HG02840 (cell line): ENCODE measurements around the gene LRP5.
"Not testable (repeated sequence)": the region's sequence is repeated elsewhere in the genome, so short reads cannot be mapped to it uniquely, and the experiment has no call there.

Source experiments
- ATAC-seq: cut with Tn5 transposase; IDR thresholded peaks from one replicate; pipeline ENCODE4 v1.9.1; 2021; ENCODE audit warnings: mild to moderate bottlenecking, moderate library complexity, moderate number of reproducible peaks; ENCODE audit not compliant: unreplicated experiment, low FRiP score

The LRP5 gene

DNA sequence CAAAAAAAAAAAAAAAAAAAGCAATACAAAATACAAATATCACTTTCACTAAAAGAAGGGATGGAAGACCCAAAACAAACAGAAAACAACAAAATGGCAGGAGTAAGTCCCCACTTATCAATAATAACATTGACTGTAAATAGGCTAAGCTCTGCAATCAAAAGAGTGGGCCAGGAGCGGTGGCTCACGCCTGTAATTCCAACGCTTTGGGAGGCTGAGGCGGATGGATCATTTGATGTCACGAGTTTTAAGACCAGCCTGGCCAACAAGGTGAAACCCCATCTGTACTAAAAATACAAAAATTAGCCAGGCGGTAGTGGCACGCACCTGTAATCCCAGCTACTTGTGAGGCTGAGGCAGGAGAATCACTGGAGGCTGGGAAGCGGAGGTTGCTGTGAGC lies 138.3 kb downstream of the LRP5 start:
- no peak for ATAC-seq

DNA sequence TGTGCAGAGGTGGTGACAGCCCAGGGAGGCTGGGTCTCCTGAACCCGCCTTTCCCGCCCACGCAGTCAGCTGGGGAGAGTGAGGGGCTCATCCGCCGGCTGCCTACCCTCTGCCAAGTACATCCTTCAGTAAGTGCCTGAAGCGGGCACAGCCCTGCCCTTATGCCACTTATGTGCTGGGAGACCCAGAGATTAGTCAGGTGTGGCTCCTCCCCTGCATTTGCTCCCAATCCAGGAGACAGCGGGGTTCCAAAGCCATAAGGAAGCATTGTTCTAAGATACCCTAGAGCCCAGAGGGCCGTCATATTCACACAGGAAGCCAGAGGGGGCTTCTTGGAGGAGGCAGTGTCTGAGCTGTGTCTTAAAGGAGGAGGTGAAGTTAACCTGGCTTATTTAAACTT lies 142.4 kb downstream of the LRP5 start:
- ATAC-seq: no peak

DNA sequence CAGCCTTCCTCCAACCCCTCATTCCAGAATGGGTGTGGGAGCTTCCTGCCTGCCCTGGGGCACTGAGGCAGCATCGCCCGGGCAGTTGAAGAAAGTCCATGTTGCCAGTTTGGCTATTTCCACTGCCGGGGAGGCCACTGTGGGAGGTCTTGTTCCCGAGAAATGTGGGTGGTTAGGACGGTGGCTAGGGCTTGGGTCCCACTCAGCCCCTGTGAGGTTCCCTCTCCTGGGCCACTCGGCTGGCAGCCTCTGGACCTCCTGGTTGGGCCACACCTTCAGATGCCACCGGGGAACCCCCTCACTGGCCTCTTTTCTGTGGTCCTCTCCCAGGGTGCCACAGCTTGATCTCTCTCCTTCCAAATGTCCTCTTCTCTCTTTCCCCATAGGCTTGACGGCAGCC lies 143.1 kb downstream of the LRP5 start:
- no peak for ATAC-seq

GRCh38 chr11:68457216-68457897 lies 145.0 kb downstream of the LRP5 start:
- ATAC-seq: no peak

- ATAC-seq: no peak
Measured at GRCh38 chr11:68457898-68458249, 145.5 kb downstream of the LRP5 start.

GRCh38 chr11:68458340-68458739 lies 145.9 kb downstream of the LRP5 start:
- ATAC-seq: not testable (repeated sequence)

DNA sequence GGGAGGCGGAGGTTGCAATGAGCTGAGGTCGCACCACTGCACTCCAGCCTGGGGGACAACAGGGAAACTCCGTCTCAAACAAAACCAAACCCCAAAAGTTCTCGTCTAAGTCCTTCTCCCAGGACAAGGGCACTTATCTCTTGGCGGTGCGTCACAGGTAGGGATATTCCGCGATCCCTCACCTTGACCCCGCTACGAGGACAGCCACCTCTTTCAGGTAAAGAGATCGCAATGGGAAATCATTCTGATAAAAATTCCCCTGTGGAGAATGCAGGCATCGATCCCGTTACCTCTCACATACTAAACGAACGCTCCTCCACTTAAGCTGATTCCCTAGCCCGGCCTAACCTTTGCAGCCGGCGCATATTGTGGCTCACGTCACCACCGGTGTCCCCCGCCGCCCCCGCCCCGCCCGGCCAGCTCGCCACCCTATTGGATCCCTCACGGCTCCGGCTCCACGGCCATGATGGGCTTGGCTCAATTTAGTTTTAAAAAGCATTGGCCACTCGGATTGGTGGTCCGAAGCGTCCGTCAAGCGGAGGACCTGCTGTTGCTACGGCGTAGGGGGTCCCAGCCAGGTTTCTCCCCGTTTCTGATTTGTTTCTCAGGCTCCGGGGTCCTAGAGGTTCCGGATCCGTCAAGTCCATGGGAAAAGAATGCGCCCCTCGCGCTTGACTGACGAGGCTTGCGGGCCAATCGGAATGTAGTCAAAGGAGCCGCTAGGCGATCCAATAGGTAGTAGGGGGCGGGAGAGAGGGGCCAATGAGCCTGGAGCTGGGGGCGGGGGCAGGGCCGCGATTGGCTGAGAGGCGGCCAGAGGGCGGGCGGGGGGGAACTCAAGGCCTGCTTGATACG lies 147.7 kb downstream of the LRP5 start:
- ATAC-seq: peak; percentile 82

DNA sequence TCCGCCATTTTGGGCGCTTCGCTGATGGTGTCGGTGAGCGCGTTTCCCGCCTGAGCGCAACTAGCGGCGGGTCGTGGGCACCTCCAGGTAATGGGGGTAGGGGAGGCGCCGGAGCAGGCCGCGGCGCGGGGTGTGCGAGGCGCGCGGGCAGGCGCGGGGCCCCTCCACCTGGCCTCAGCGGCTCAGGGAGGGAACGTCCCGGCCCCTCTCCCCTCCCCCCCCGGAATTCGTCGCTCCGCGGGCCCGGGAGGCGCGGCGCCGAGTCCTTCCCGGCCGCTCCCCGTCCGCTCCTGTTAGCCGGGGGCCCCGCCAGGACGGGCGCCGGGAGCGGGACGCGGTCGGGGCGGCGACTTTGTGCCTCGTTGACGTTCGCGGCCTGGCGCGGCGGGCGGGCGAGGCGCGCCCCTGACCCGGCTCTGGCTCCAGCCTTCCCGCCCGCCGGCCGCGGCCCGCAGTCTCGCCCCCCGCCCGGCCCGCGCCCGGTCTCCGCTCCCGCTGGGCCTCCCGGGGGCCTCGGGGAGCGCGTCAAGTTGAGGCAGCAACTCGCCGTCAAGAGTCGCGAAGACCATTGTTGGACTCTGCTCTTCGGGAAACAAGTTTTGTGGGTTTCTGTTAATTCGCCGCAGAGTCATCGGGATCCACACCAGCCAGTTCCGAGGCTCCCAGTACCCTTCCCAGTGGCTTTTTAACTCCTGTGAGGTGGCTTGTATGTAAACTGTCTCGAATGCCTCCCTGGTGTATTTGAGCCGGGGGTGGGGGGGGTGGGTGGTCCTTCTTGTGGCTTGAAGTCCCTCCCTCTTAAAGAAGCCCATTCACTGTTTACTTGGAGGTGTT lies 148.6 kb downstream of the LRP5 start, which contains the start of gene PPP6R3:
Gene PPP6R3 (plus strand): TSS at position 12 of the 834 bp plus-strand sequence. CDS start 76,913 bp downstream, outside the sequence.
- peak; percentile 39 for ATAC-seq

- ATAC-seq: no peak
Measured at GRCh38 chr11:68461575-68461917, 149.2 kb downstream of the LRP5 start.

DNA sequence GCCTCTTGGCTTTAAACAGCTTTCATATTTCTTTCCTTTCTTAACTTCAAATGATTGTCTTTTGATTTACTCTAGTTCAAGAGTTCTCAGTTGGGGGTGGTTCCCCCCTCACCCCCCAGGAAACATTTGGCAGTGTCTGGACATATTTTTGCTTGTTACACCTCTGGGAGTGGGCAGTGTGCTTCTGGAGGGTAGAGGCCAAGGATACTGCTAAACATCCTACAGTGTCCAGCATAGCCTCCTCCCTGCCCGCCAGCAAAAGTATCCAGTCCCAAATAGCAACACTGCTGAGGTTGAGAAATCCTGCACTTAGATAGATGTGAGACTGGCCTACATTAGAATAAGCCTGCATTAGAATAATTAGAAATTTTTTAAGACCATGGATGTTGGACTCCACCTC lies 151.3 kb downstream of the LRP5 start:
- ATAC-seq: no peak

DNA sequence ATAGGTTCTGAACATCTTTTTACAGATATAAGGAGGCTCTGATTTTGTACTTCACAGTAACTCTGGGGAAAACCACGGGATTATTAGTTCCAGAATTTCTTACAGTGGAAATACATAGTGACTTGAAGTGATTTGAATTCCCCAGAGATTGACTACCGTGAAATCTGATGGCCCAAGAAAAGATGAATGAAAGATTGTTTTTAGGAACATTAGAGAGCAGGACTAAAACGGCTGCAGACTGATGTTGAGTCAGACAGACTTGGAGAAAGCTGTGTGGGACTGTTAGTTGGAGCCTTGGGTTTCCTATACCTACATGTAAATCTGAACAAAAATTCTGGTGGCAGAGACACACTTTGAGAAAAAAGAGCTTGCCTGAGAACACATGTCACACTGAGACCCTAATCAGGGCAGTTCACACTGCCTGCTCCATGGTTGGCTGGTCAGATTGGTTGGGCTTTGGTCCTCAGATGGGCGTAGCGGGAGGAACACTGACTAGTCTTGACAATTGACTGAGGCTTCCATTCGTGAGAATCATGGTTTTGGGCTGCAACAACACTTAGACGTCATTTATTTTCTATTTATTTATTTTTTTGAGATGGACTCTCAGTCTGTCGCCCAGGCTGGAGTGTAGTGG lies 154.9 kb downstream of the LRP5 start:
- ATAC-seq: no peak

DNA sequence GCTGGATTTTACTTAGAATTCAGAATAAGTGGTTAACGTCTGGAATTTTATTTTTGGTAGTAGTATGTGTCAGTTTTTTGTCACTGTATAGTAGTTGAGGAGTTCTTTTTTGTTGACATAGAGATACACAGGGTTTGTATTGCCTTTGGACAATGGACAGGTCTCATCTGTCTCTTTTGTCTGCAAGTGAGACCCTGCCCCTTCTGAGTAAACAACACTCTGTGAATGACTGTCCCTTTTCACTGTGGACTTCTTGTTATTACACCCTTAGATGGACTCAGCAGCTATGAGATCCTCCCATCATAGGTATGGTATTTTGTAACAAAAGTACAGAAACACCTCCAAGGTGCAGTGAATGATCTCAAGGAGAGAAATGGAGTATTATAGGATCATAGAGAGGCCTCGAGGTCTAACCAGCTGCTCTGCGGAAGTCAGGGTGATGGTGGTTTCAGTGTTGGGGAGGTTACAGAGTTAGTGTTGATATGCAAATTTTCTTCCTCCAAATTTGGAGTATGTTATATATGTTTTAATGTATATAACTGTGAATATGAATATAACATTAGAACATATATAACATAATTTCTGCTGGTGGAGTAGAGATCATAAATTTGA lies 155.9 kb downstream of the LRP5 start:
- no peak for ATAC-seq

DNA sequence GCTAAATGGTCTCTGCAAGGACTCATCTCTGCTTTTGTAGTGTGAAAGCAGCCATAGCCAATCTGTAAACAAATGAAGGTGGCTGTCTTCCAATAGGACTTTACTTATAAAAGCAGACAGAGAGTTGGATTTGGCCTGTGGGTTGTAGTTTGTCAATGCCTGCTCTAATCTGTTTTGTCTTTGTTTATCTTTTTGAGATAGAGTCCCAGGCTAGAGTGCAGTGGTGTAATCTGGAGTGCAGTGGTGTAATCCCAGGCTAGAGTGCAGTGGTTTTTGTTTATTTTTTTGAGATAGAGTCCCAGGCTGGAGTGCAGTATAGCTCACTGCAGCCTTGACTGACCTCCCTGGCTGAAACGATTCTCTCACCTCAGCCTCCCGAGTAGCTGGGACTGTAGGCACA lies 156.7 kb downstream of the LRP5 start:
- no peak for ATAC-seq

DNA sequence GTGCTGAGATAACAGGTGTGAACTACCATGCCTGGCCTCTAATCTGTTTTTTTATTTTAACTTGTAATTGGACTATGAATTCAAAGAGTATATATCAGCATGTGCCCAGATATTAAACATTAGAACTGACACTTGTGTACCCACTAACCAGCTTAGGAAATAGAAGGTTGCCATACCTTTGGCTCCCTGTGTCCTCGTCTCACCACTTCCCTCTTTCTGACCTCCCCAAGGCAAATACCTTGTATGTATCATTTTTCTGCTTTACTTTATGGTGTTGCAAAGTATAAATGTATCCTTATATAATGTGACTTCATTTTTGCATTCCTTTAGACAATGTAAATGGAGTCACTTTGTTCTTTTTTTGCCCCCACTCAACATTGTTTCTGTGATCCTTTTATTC lies 157.3 kb downstream of the LRP5 start:
- no peak for ATAC-seq

GRCh38 chr11:68470304-68470811 lies 158.0 kb downstream of the LRP5 start:
- no peak for ATAC-seq

- ATAC-seq: no peak
Measured at GRCh38 chr11:68471360-68472340, 159.3 kb downstream of the LRP5 start.

DNA sequence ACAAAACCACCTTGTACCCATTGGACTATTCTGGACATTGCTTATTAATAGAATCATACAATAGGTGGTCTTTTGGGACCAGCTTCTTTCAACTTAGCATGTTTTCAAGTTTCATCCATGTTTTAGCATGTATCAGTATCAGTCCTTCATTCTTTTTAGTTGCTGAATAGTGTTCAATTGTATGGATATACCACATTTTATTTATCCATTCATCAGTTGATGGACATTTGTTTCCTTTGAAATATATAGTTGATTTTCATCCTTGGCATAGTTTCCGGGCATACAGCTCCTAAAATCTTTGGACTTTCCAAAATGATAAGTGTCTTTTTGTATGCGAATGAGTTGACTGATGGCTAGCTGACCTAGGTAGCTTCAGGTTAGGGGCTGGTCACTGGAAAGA lies 160.4 kb downstream of the LRP5 start:
- ATAC-seq: no peak

DNA sequence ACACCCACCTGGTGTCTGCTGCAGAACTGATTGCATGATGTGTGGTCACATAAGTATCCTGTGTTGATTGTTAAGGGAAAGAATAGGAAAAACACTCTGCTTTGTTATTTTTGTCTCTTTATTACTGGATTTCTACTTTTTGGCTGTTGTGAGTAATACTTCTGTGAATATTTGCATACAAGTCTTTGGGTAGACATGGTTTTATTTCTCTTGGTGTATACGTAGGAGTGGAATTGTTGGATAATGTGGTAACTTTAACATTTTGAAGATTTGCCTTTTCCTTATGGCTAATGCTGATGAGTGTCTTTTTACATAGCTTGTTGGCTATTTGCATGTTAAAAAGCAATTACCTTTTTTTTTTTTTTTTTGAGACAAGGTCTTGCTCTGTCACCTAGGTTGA lies 161.3 kb downstream of the LRP5 start:
- ATAC-seq: no peak

- not testable (repeated sequence) for ATAC-seq
Measured at GRCh38 chr11:68475626-68476025, 163.2 kb downstream of the LRP5 start.
